GM18868 (cell line): ENCODE measurements around the gene PDE4B.
A peak's percentile ranks its signal among the peaks of the same experiment; 100 is the strongest.
"Not testable (repeated sequence)": the region's sequence is repeated elsewhere in the genome, so short reads cannot be mapped to it uniquely, and the experiment has no call there.

Source experiments
- ATAC-seq: cut with Tn5 transposase; IDR thresholded peaks from one replicate; pipeline ENCODE4 v1.9.1; 2021; ENCODE audit warnings: mild to moderate bottlenecking, moderate library complexity; ENCODE audit not compliant: unreplicated experiment

PDE4B gene

GRCh38 chr1:65949230-65949626, 156.5 kb downstream of the PDE4B start:
- no peak for ATAC-seq

- no peak for ATAC-seq
Measured at GRCh38 chr1:65949933-65950332, 157.2 kb downstream of the PDE4B start.

- no peak for ATAC-seq
Measured at GRCh38 chr1:65952696-65953095, 160.0 kb downstream of the PDE4B start.

- no peak for ATAC-seq
Measured at GRCh38 chr1:65953170-65953569, 160.5 kb downstream of the PDE4B start.

GRCh38 chr1:65955071-65955470, 162.4 kb downstream of the PDE4B start:
- no peak for ATAC-seq

- ATAC-seq = no peak
Measured at GRCh38 chr1:65955503-65955902, 162.8 kb downstream of the PDE4B start.

- ATAC-seq = peak; percentile 79
Measured at GRCh38 chr1:65958561-65959350, 166.1 kb downstream of the PDE4B start.

- no peak for ATAC-seq
Measured at GRCh38 chr1:65959896-65960567, 167.3 kb downstream of the PDE4B start.

GRCh38 chr1:65963156-65963888, 170.6 kb downstream of the PDE4B start:
- no peak for ATAC-seq

- ATAC-seq = no peak
Measured at GRCh38 chr1:65964123-65964522, 171.4 kb downstream of the PDE4B start.

- ATAC-seq = no peak
Measured at GRCh38 chr1:65965112-65965996, 172.7 kb downstream of the PDE4B start.

- not testable (repeated sequence) for ATAC-seq
Measured at GRCh38 chr1:65967492-65967891, 174.8 kb downstream of the PDE4B start.

- ATAC-seq = no peak
Measured at GRCh38 chr1:65971547-65971946, 178.9 kb downstream of the PDE4B start.

GRCh38 chr1:65975708-65976107, 183.0 kb downstream of the PDE4B start:
- ATAC-seq = no peak

- no peak for ATAC-seq
Measured at GRCh38 chr1:65979136-65980044, 186.7 kb downstream of the PDE4B start.

- no peak for ATAC-seq
Measured at GRCh38 chr1:65980237-65980636, 187.5 kb downstream of the PDE4B start.

GRCh38 chr1:65983500-65983899, 190.8 kb downstream of the PDE4B start:
- ATAC-seq = no peak

- ATAC-seq = no peak
Measured at GRCh38 chr1:65985393-65986066, 192.8 kb downstream of the PDE4B start.

GRCh38 chr1:65986146-65986545, 193.5 kb downstream of the PDE4B start:
- ATAC-seq = no peak
